WTC11 (cell line): ENCODE measurements around the gene TBC1D22A. TPM values are rescaled to one million over a fixed set of nuclear protein-coding genes. Genes with fewer than 3 reads are reported as not detected.
A peak's percentile ranks its signal among the peaks of the same experiment; 100 is the strongest.

Experiments used
- ATAC-seq: fragments of 200-7000 bp; cut with Tn5 transposase; 2 replicates; pipeline ENCODE4 v1.10.0; 2021; ENCODE audit warnings: mild to moderate bottlenecking, moderate library complexity
- CTCF ChIA-PET: fragments of 300-600 bp; sonication (Branson Sonifier 250); formaldehyde crosslinking; loops from one replicate; lab custom pipeline; 2021; ENCODE audit warnings: antibody characterized with exemption; lab: Charles Lee
- POLR2A ChIA-PET: fragments of 350-600 bp; sonication (Branson Sonifier 250); formaldehyde crosslinking; loops from one replicate; lab custom pipeline; 2021; ENCODE audit warnings: antibody characterized with exemption; lab: Charles Lee
- DNase-seq: peaks from one replicate; pipeline ENCODE4 v3.0.0; 2021; ENCODE audit warnings: low spot score
- H3K27ac Mint-ChIP-seq: 2 replicates; pipeline ENCODE4 v1.8.0; 2021; ENCODE audit warnings: mixed read lengths
- H3K27me3 Mint-ChIP-seq: 2 replicates; pipeline ENCODE4 v1.8.0; 2021; ENCODE audit warnings: low read depth, mild to moderate bottlenecking, moderate library complexity, mixed read lengths
- H3K36me3 Mint-ChIP-seq: 2 replicates; pipeline ENCODE4 v1.8.0; 2021; ENCODE audit warnings: mixed read lengths
- H3K4me1 Mint-ChIP-seq: 2 replicates; pipeline ENCODE4 v1.8.0; 2022; ENCODE audit warnings: mixed read lengths
- H3K4me3 Mint-ChIP-seq: 2 replicates; pipeline ENCODE4 v1.8.0; 2021; ENCODE audit warnings: mild to moderate bottlenecking, moderate library complexity, mixed read lengths
- H3K9me3 Mint-ChIP-seq: 2 replicates; pipeline ENCODE4 v1.8.0; 2021; ENCODE audit warnings: mixed read lengths
- ATF3 ChIP-seq: sonication (generic); formaldehyde crosslinking; conservative IDR thresholded peaks from 2 replicates; pipeline ENCODE4 v1.8.1; 2022; ENCODE audit warnings: mild to moderate bottlenecking, missing genetic modification reagents
- CTCF ChIP-seq: fragments of 200-600 bp; IDR thresholded peaks from 2 replicates; pipeline ENCODE4 v1.8.0; 2022; ENCODE audit warnings: antibody characterized with exemption
- ETV6 ChIP-seq: sonication (generic); formaldehyde crosslinking; IDR thresholded peaks from 2 replicates; pipeline ENCODE4 v1.8.1; 2022; ENCODE audit warnings: mild to moderate bottlenecking, missing genetic modification reagents
- FOXJ3 ChIP-seq: sonication (generic); formaldehyde crosslinking; IDR thresholded peaks from 2 replicates; pipeline ENCODE4 v1.9.0; 2021; ENCODE audit warnings: missing genetic modification reagents, mild to moderate bottlenecking, borderline replicate concordance
- FOXK1 ChIP-seq: sonication (generic); formaldehyde crosslinking; IDR thresholded peaks from 2 replicates; pipeline ENCODE4 v1.8.0; 2022; ENCODE audit warnings: mild to moderate bottlenecking, moderate library complexity, missing genetic modification reagents
- GTF2I ChIP-seq: fragments of 250-450 bp; sonication (Bioruptor Pico); conservative IDR thresholded peaks from 2 replicates; pipeline ENCODE4 v1.4.0; 2021; ENCODE audit warnings: mild to moderate bottlenecking
- HMGA2 ChIP-seq: fragments of 250-450 bp; sonication (Bioruptor Pico); IDR thresholded peaks from 2 replicates; pipeline ENCODE4 v1.4.0; 2021; ENCODE audit warnings: mild to moderate bottlenecking, moderate library complexity
- IRF1 ChIP-seq: sonication (generic); formaldehyde crosslinking; IDR thresholded peaks from 2 replicates; pipeline ENCODE4 v1.8.0; 2023; ENCODE audit warnings: missing genetic modification reagents
- JUN ChIP-seq: sonication (generic); formaldehyde crosslinking; IDR thresholded peaks from 2 replicates; pipeline ENCODE4 v1.8.0; 2023; ENCODE audit warnings: mild to moderate bottlenecking, missing genetic modification reagents
- NFATC4 ChIP-seq: fragments of 250-450 bp; sonication (Bioruptor Pico); IDR thresholded peaks from 2 replicates; pipeline ENCODE4 v1.9.0; 2021; ENCODE audit warnings: mild to moderate bottlenecking
- NFE2L1 ChIP-seq: sonication (generic); formaldehyde crosslinking; IDR thresholded peaks from 2 replicates; pipeline ENCODE4 v1.8.1; 2023; ENCODE audit warnings: missing genetic modification reagents
- NFYB ChIP-seq: sonication (generic); formaldehyde crosslinking; conservative IDR thresholded peaks from 2 replicates; pipeline ENCODE4 v1.8.0; 2022; ENCODE audit warnings: low read depth, missing genetic modification reagents
- NR1H2 ChIP-seq: sonication (generic); formaldehyde crosslinking; IDR thresholded peaks from 2 replicates; pipeline ENCODE4 v1.9.0; 2021; ENCODE audit warnings: mild to moderate bottlenecking, moderate library complexity, missing genetic modification reagents
- RELA ChIP-seq: sonication (generic); formaldehyde crosslinking; IDR thresholded peaks from 2 replicates; pipeline ENCODE4 v1.8.1; 2022; ENCODE audit warnings: missing genetic modification reagents, mild to moderate bottlenecking, borderline replicate concordance
- SOX15 ChIP-seq: fragments of 250-450 bp; sonication (Bioruptor Pico); IDR thresholded peaks from 2 replicates; pipeline ENCODE4 v1.9.0; 2021; ENCODE audit warnings: mild to moderate bottlenecking
- STAT6 ChIP-seq: sonication (generic); formaldehyde crosslinking; conservative IDR thresholded peaks from 2 replicates; pipeline ENCODE4 v1.8.1; 2023; ENCODE audit warnings: mild to moderate bottlenecking, low read depth, missing genetic modification reagents, moderate library complexity
- TEAD4 ChIP-seq: sonication (generic); formaldehyde crosslinking; IDR thresholded peaks from 2 replicates; pipeline ENCODE4 v1.8.0; 2022; ENCODE audit warnings: mild to moderate bottlenecking, missing genetic modification reagents
- USF2 ChIP-seq: sonication (generic); formaldehyde crosslinking; IDR thresholded peaks from 2 replicates; pipeline ENCODE4 v1.8.1; 2023; ENCODE audit warnings: mild to moderate bottlenecking, missing genetic modification reagents, moderate library complexity
- ZBTB21 ChIP-seq: sonication (generic); formaldehyde crosslinking; IDR thresholded peaks from 2 replicates; pipeline ENCODE4 v1.8.1; 2023; ENCODE audit warnings: mild to moderate bottlenecking, missing genetic modification reagents, borderline replicate concordance
- ZNF121 ChIP-seq: sonication (generic); formaldehyde crosslinking; IDR thresholded peaks from 2 replicates; pipeline ENCODE4 v1.8.0; 2023; ENCODE audit warnings: missing genetic modification reagents
- ZNF423 ChIP-seq: fragments of 250-450 bp; sonication (Bioruptor Pico); IDR thresholded peaks from 2 replicates; pipeline ENCODE4 v2.1.2; 2022; ENCODE audit warnings: mild to moderate bottlenecking, moderate library complexity
- ZNF532 ChIP-seq: fragments of 250-450 bp; sonication (Bioruptor Pico); IDR thresholded peaks from 2 replicates; pipeline ENCODE4 v1.9.0; 2021; ENCODE audit warnings: mild to moderate bottlenecking, borderline replicate concordance
- total RNA-seq: library from RNA; stranded (reverse); gene quantifications from 3 replicates; pipeline ENCODE4 v1.2.3, GENCODE V29; 2021

Gene TBC1D22A
- total RNA-seq, 1 experiment from 2014 or later = 18.1 TPM

GRCh38 chr22:47152236-47152635 lies 389.8 kb downstream of the TBC1D22A start:
- ATAC-seq = no peak
- TF ChIP-seq HMGA2 (CRISPR knock-in tag) (no peak), ETV6 (no peak), ZNF423 (no peak), NFYB (CRISPR knock-in tag) (no peak), ATF3 (CRISPR knock-in tag) (no peak)
- no peaks in the 10 kb centered on the region for H3K36me3 Mint-ChIP-seq
- H3K9me3 Mint-ChIP-seq = no peaks in the 10 kb centered on the region
- ChIA-PET CTCF (no interaction called here), POLR2A (no interaction called here)
- DNase-seq = no peak
- H3K4me1 Mint-ChIP-seq = no peaks in the 10 kb centered on the region
- no peaks in the 10 kb centered on the region; the same call in 1 of the 2 replicates for H3K27me3 Mint-ChIP-seq
- no peak overlapping the region for H3K4me3 Mint-ChIP-seq
- no peak overlapping the region for H3K27ac Mint-ChIP-seq

GRCh38 chr22:47152938-47153337 lies 390.5 kb downstream of the TBC1D22A start:
- DNase-seq (no peak), ATAC-seq (no peak)
- Mint-ChIP-seq H3K27ac (no peak overlapping the region), H3K4me3 (no peak overlapping the region), H3K36me3 (no peaks in the 10 kb centered on the region), H3K27me3 (no peaks in the 10 kb centered on the region; the same call in 1 of the 2 replicates), H3K4me1 (no peaks in the 10 kb centered on the region), H3K9me3 (no peaks in the 10 kb centered on the region)
- TF ChIP-seq GTF2I = peak; percentile 60; the same call in 1 of the 2 replicates
- TF ChIP-seq ZBTB21 (CRISPR knock-in tag) = no peak
- no peak for TF ChIP-seq USF2 (CRISPR knock-in tag)
- TF ChIP-seq ZNF532 (CRISPR knock-in tag) = no peak
- no peak for TF ChIP-seq CTCF
- TF ChIP-seq JUN (CRISPR knock-in tag) = no peak
- TF ChIP-seq RELA (CRISPR knock-in tag) = no peak
- POLR2A ChIA-PET = no interaction called here
- CTCF ChIA-PET = no interaction called here

GRCh38 chr22:47153854-47154525 lies 391.5 kb downstream of the TBC1D22A start:
- H3K36me3 Mint-ChIP-seq = no peaks in the 10 kb centered on the region
- no peaks in the 10 kb centered on the region for H3K9me3 Mint-ChIP-seq
- ChIA-PET POLR2A (interaction anchor here (0.5 kb wide), 1 partner anchor 8 kb away, joined by 4 read pairs; no protein-coding TSS in a partner anchor), CTCF (interaction anchor here (0.6 to 0.7 kb wide), 2 partner anchors 141 to 321 kb away, joined by 3 read pairs; no protein-coding TSS in a partner anchor)
- DNase-seq = no peak
- no peaks in the 10 kb centered on the region for H3K4me1 Mint-ChIP-seq
- no peak overlapping the region for H3K27ac Mint-ChIP-seq
- H3K4me3 Mint-ChIP-seq = no peak overlapping the region
- ATAC-seq = no peak; the same call in 1 of the 2 replicates
- no peaks in the 10 kb centered on the region; the same call in 1 of the 2 replicates for H3K27me3 Mint-ChIP-seq
- TF ChIP-seq NFATC4 (CRISPR knock-in tag) (no peak), ZNF121 (CRISPR knock-in tag) (no peak), FOXK1 (CRISPR knock-in tag) (no peak), NR1H2 (CRISPR knock-in tag) (no peak), SOX15 (CRISPR knock-in tag) (no peak), FOXJ3 (CRISPR knock-in tag) (no peak), TEAD4 (CRISPR knock-in tag) (no peak), NFE2L1 (no peak), IRF1 (CRISPR knock-in tag) (no peak), HMGA2 (CRISPR knock-in tag) (no peak), STAT6 (CRISPR knock-in tag) (no peak)
